ENCODE data around the gene SEMA7A.

Gene SEMA7A

GRCh38 chr15:74414603-74415338 lies 19.0 kb downstream of the SEMA7A start:
- DNase-seq, result no peak

GRCh38 chr15:74414081-74414580 lies 19.6 kb downstream of the SEMA7A start:
- DNase-seq, result no peak

GRCh38 chr15:74413350-74414080 lies 20.2 kb downstream of the SEMA7A start:
- no peak for DNase-seq

- DNase-seq, result no peak
Measured at GRCh38 chr15:74412159-74412558, 21.6 kb downstream of the SEMA7A start.

- DNase-seq, result no peak
Measured at GRCh38 chr15:74411686-74412085, 22.1 kb downstream of the SEMA7A start.

- no peak for DNase-seq
Measured at GRCh38 chr15:74410502-74410901, 23.3 kb downstream of the SEMA7A start.

GRCh38 chr15:74409225-74409624 lies 24.5 kb downstream of the SEMA7A start:
- no peak for DNase-seq

- no peak for DNase-seq
Measured at GRCh38 chr15:74408815-74409214, 24.9 kb downstream of the SEMA7A start.

GRCh38 chr15:74408385-74408784 lies 25.4 kb downstream of the SEMA7A start:
- no peak for DNase-seq

GRCh38 chr15:74406992-74407705 lies 26.6 kb downstream of the SEMA7A start:
- DNase-seq, result no peak

GRCh38 chr15:74406517-74406916 lies 27.2 kb downstream of the SEMA7A start:
- no peak for DNase-seq

GRCh38 chr15:74405823-74406222 lies 27.9 kb downstream of the SEMA7A start:
- DNase-seq, result no peak

GRCh38 chr15:74403991-74404563 lies 29.7 kb downstream of the SEMA7A start:
- no peak for DNase-seq

- no peak for DNase-seq
Measured at GRCh38 chr15:74403588-74403919, 30.2 kb downstream of the SEMA7A start.

GRCh38 chr15:74402873-74403587 lies 30.7 kb downstream of the SEMA7A start:
- peak; percentile 49 for DNase-seq

- no peak for DNase-seq
Measured at GRCh38 chr15:74402337-74402841, 31.4 kb downstream of the SEMA7A start.

- no peak for DNase-seq
Measured at GRCh38 chr15:74400915-74401757, 32.6 kb downstream of the SEMA7A start.

GRCh38 chr15:74400313-74400860 lies 33.4 kb downstream of the SEMA7A start:
- no peak for DNase-seq

GRCh38 chr15:74399511-74400312 lies 34.0 kb downstream of the SEMA7A start:
- peak; percentile 40 for DNase-seq

- no peak for DNase-seq
Measured at GRCh38 chr15:74399100-74399499, 34.7 kb downstream of the SEMA7A start.

Data from CD4-positive, alpha-beta T cell treated with Interleukin-17A for 1 hour (primary cell).